Measurements from ENCODE around the gene CMSS1.

CMSS1 gene

DNA sequence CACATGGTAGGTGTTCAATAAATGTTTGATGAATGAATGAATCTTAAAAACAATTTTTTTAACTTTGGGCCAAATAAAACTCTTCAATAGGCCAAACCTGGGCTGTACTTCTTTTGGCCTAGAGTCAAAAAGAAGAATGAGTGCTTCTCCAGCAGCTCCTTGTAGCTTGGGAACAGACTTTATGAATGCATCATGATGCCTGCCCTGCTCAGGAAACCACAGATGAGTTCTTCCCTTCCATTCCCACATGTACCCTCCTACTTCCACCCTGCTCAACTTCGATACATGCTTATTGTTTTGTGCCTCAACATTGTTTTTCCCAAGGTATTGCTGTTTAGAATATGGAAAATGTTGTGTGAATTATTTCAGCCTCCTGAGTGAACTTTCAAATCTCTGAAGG, 209.7 kb downstream of the CMSS1 start:
- H3K36me3 ChIP-seq (ENCODE audit: control insufficient read depth in 2 of 2, insufficient read depth in 2 of 2, low read length in 2 of 2) = no peaks in the 10 kb centered on the region
- no peak overlapping the region for H3K9ac ChIP-seq (ENCODE audit: low read length in 2 of 2)
- no peak overlapping the region for H3K27ac ChIP-seq (ENCODE audit: low read length)

GRCh38 chr3:100029052-100029451, 211.4 kb downstream of the CMSS1 start:
- Histone ChIP-seq H3K9me3 (ENCODE audit: control insufficient read depth in 2 of 2, low read length in 2 of 2) (no peaks in the 10 kb centered on the region), H3K36me3 (ENCODE audit: control insufficient read depth in 2 of 2, insufficient read depth in 2 of 2, low read length in 2 of 2) (no peaks in the 10 kb centered on the region), H3K27me3 (ENCODE audit: control insufficient read depth in 1 of 2, insufficient read depth in 2 of 2, low read length in 2 of 2) (no peaks in the 10 kb centered on the region), H3K27ac (ENCODE audit: low read length) (no peak overlapping the region), H3K9ac (ENCODE audit: low read length in 2 of 2) (no peak overlapping the region), H3K4me1 (ENCODE audit: control insufficient read depth, insufficient read depth, low read length) (peaks cover 13% of the 10 kb centered on the region), H3K4me3 (ENCODE audit: low read length in 2 of 2) (no peak overlapping the region)

More for the DNA sequence above, 209.7 kb downstream of the CMSS1 start:
- Histone ChIP-seq H3K27me3 (ENCODE audit: control insufficient read depth in 1 of 2, insufficient read depth in 2 of 2, low read length in 2 of 2) (no peaks in the 10 kb centered on the region), H3K9me3 (ENCODE audit: control insufficient read depth in 2 of 2, low read length in 2 of 2) (no peaks in the 10 kb centered on the region), H3K4me1 (ENCODE audit: control insufficient read depth, insufficient read depth, low read length) (peaks cover 13% of the 10 kb centered on the region), H3K4me3 (ENCODE audit: low read length in 2 of 2) (no peak overlapping the region)

DNA sequence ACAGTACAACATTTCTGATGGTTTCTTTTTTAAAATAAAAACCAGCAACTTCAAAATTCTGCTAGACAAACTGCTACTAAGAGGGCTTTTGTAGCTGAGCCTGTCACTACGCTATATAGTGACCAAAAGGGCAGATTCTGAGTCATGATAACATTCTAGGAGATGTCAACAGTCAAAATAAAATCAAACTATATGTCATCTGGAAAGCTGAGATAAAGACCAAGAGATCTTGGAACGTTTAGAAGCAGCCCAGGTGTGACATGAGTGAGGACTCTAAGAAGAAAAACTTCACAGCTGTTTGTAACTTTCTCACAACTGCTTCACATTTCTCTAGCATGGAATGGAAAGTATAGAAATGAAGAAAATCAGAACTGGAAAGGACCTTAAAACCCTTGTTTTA, 212.0 kb downstream of the CMSS1 start:
- Histone ChIP-seq H3K9me3 (ENCODE audit: control insufficient read depth in 2 of 2, low read length in 2 of 2) (no peaks in the 10 kb centered on the region), H3K36me3 (ENCODE audit: control insufficient read depth in 2 of 2, insufficient read depth in 2 of 2, low read length in 2 of 2) (no peaks in the 10 kb centered on the region), H3K4me1 (ENCODE audit: control insufficient read depth, insufficient read depth, low read length) (peaks cover 9% of the 10 kb centered on the region), H3K9ac (ENCODE audit: low read length in 2 of 2) (no peak overlapping the region), H3K27ac (ENCODE audit: low read length) (no peak overlapping the region), H3K4me3 (ENCODE audit: low read length in 2 of 2) (no peak overlapping the region), H3K27me3 (ENCODE audit: control insufficient read depth in 1 of 2, insufficient read depth in 2 of 2, low read length in 2 of 2) (no peaks in the 10 kb centered on the region)

- Histone ChIP-seq H3K4me1 (ENCODE audit: control insufficient read depth, insufficient read depth, low read length) (peaks cover 7% of the 10 kb centered on the region), H3K27ac (ENCODE audit: low read length) (no peak overlapping the region), H3K9ac (ENCODE audit: low read length in 2 of 2) (no peak overlapping the region), H3K36me3 (ENCODE audit: control insufficient read depth in 2 of 2, insufficient read depth in 2 of 2, low read length in 2 of 2) (no peaks in the 10 kb centered on the region), H3K9me3 (ENCODE audit: control insufficient read depth in 2 of 2, low read length in 2 of 2) (no peaks in the 10 kb centered on the region), H3K4me3 (ENCODE audit: low read length in 2 of 2) (no peak overlapping the region), H3K27me3 (ENCODE audit: control insufficient read depth in 1 of 2, insufficient read depth in 2 of 2, low read length in 2 of 2) (no peaks in the 10 kb centered on the region)
These were observed 212.7 kb downstream of the CMSS1 start for GRCh38 chr3:100030346-100030745.

- Histone ChIP-seq H3K9ac (ENCODE audit: low read length in 2 of 2) (no peak overlapping the region), H3K4me3 (ENCODE audit: low read length in 2 of 2) (no peak overlapping the region), H3K36me3 (ENCODE audit: control insufficient read depth in 2 of 2, insufficient read depth in 2 of 2, low read length in 2 of 2) (no peaks in the 10 kb centered on the region), H3K9me3 (ENCODE audit: control insufficient read depth in 2 of 2, low read length in 2 of 2) (no peaks in the 10 kb centered on the region), H3K27me3 (ENCODE audit: control insufficient read depth in 1 of 2, insufficient read depth in 2 of 2, low read length in 2 of 2) (no peaks in the 10 kb centered on the region), H3K27ac (ENCODE audit: low read length) (no peak overlapping the region), H3K4me1 (ENCODE audit: control insufficient read depth, insufficient read depth, low read length) (peaks cover 7% of the 10 kb centered on the region)
These were observed 213.3 kb downstream of the CMSS1 start for GRCh38 chr3:100030914-100031425.

- Histone ChIP-seq H3K4me1 (ENCODE audit: control insufficient read depth, insufficient read depth, low read length) (peaks cover 7% of the 10 kb centered on the region), H3K9ac (ENCODE audit: low read length in 2 of 2) (no peak overlapping the region), H3K36me3 (ENCODE audit: control insufficient read depth in 2 of 2, insufficient read depth in 2 of 2, low read length in 2 of 2) (no peaks in the 10 kb centered on the region), H3K9me3 (ENCODE audit: control insufficient read depth in 2 of 2, low read length in 2 of 2) (no peaks in the 10 kb centered on the region), H3K27ac (ENCODE audit: low read length) (no peak overlapping the region), H3K27me3 (ENCODE audit: control insufficient read depth in 1 of 2, insufficient read depth in 2 of 2, low read length in 2 of 2) (no peaks in the 10 kb centered on the region), H3K4me3 (ENCODE audit: low read length in 2 of 2) (peak overlapping the region in 1 of 2 donors; percentile 26)
These were observed 214.6 kb downstream of the CMSS1 start for GRCh38 chr3:100032243-100032642.

GRCh38 chr3:100033184-100033583, 215.5 kb downstream of the CMSS1 start:
- H3K4me3 ChIP-seq (ENCODE audit: low read length in 2 of 2) = no peak overlapping the region
- H3K27me3 ChIP-seq (ENCODE audit: control insufficient read depth in 1 of 2, insufficient read depth in 2 of 2, low read length in 2 of 2) = no peaks in the 10 kb centered on the region
- H3K9ac ChIP-seq (ENCODE audit: low read length in 2 of 2) = no peak overlapping the region
- H3K9me3 ChIP-seq (ENCODE audit: control insufficient read depth in 2 of 2, low read length in 2 of 2) = no peaks in the 10 kb centered on the region
- peaks cover 7% of the 10 kb centered on the region for H3K4me1 ChIP-seq (ENCODE audit: control insufficient read depth, insufficient read depth, low read length)
- H3K36me3 ChIP-seq (ENCODE audit: control insufficient read depth in 2 of 2, insufficient read depth in 2 of 2, low read length in 2 of 2) = no peaks in the 10 kb centered on the region
- H3K27ac ChIP-seq (ENCODE audit: low read length) = peak overlapping the region; percentile 3

- Histone ChIP-seq H3K4me3 (ENCODE audit: low read length in 2 of 2) (no peak overlapping the region), H3K4me1 (ENCODE audit: control insufficient read depth, insufficient read depth, low read length) (peaks cover 7% of the 10 kb centered on the region), H3K27ac (ENCODE audit: low read length) (no peak overlapping the region), H3K36me3 (ENCODE audit: control insufficient read depth in 2 of 2, insufficient read depth in 2 of 2, low read length in 2 of 2) (no peaks in the 10 kb centered on the region), H3K27me3 (ENCODE audit: control insufficient read depth in 1 of 2, insufficient read depth in 2 of 2, low read length in 2 of 2) (no peaks in the 10 kb centered on the region), H3K9ac (ENCODE audit: low read length in 2 of 2) (no peak overlapping the region), H3K9me3 (ENCODE audit: control insufficient read depth in 2 of 2, low read length in 2 of 2) (no peaks in the 10 kb centered on the region)
These were observed 216.3 kb downstream of the CMSS1 start for GRCh38 chr3:100033903-100034471.

- Histone ChIP-seq H3K4me3 (ENCODE audit: low read length in 2 of 2) (no peak overlapping the region), H3K27ac (ENCODE audit: low read length) (no peak overlapping the region), H3K9me3 (ENCODE audit: control insufficient read depth in 2 of 2, low read length in 2 of 2) (no peaks in the 10 kb centered on the region), H3K27me3 (ENCODE audit: control insufficient read depth in 1 of 2, insufficient read depth in 2 of 2, low read length in 2 of 2) (no peaks in the 10 kb centered on the region), H3K4me1 (ENCODE audit: control insufficient read depth, insufficient read depth, low read length) (peaks cover 25% of the 10 kb centered on the region), H3K9ac (ENCODE audit: low read length in 2 of 2) (no peak overlapping the region), H3K36me3 (ENCODE audit: control insufficient read depth in 2 of 2, insufficient read depth in 2 of 2, low read length in 2 of 2) (no peaks in the 10 kb centered on the region)
These were observed 221.4 kb downstream of the CMSS1 start for GRCh38 chr3:100039075-100039474.

DNA sequence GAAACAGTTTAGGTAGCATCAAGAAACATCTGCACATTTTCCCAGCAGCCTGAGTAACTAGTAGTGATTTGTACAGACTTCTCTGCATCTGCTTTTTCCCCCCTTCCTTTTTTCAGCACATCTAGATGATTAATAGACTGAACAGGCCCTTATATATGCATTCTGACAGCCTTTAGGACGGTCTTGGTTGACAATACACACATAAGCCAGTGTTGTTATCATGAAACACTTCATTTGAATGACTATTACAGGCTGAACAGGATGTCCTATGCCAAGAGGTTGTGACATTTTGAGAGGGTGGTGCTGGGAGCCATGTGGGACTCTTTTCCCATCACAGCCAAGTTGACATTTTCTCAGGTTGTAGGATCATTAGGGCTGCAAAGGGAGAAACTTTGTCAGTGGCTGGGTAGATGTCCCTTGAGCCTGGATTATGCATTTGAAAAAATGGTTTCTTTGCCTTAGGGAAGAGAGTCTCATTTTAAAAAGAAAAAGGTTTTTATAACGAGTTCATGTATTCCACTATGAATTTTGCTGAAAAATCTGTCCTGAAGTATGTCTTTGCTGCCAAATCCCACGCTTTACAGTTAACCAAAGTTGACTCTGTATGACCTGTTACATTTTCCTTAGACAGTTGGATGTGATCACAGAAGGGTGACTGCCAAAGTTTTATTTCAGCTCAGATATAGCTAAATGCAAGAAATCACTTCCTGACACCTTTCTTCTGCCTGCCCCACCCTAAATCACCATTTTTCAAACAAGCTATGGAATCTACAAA, 223.0 kb downstream of the CMSS1 start:
- no peaks in the 10 kb centered on the region for H3K27me3 ChIP-seq (ENCODE audit: control insufficient read depth in 1 of 2, insufficient read depth in 2 of 2, low read length in 2 of 2)
- H3K9me3 ChIP-seq (ENCODE audit: control insufficient read depth in 2 of 2, low read length in 2 of 2) = no peaks in the 10 kb centered on the region
- peaks cover 26% of the 10 kb centered on the region for H3K4me1 ChIP-seq (ENCODE audit: control insufficient read depth, insufficient read depth, low read length)
- H3K4me3 ChIP-seq (ENCODE audit: low read length in 2 of 2) = peak overlapping the region in 1 of 2 donors; percentile 14
- no peaks in the 10 kb centered on the region for H3K36me3 ChIP-seq (ENCODE audit: control insufficient read depth in 2 of 2, insufficient read depth in 2 of 2, low read length in 2 of 2)
- H3K27ac ChIP-seq (ENCODE audit: low read length) = peak overlapping the region; percentile 83
- peak overlapping the region; percentile 14 to 21 for H3K9ac ChIP-seq (ENCODE audit: low read length in 2 of 2)

DNA sequence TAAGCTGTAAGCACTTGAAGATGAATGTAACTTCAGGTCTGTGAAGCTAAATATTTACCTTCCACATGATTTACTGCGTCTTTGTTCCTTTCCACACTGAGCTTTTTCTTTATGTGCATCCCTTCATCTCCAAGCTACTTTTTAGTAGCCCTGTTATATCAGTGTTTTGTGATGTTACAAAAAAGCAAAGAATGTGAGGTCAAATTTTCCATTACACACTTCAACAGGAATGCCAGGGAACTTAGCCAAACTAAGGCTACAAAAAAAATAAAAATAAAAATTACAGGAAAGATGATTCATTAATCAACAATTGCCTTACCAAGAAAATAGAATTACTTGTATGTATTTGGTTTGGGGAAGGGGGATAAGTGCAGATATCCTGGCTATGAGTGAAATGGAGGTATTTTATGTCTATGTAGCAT, 223.7 kb downstream of the CMSS1 start:
- no peaks in the 10 kb centered on the region for H3K27me3 ChIP-seq (ENCODE audit: control insufficient read depth in 1 of 2, insufficient read depth in 2 of 2, low read length in 2 of 2)
- H3K9me3 ChIP-seq (ENCODE audit: control insufficient read depth in 2 of 2, low read length in 2 of 2) = no peaks in the 10 kb centered on the region
- H3K4me1 ChIP-seq (ENCODE audit: control insufficient read depth, insufficient read depth, low read length) = peaks cover 28% of the 10 kb centered on the region
- no peaks in the 10 kb centered on the region for H3K36me3 ChIP-seq (ENCODE audit: control insufficient read depth in 2 of 2, insufficient read depth in 2 of 2, low read length in 2 of 2)
- H3K9ac ChIP-seq (ENCODE audit: low read length in 2 of 2) = peak overlapping the region; percentile 22 to 70
- H3K27ac ChIP-seq (ENCODE audit: low read length) = peak overlapping the region; percentile 83
- peak overlapping the region in 1 of 2 donors; percentile 14 for H3K4me3 ChIP-seq (ENCODE audit: low read length in 2 of 2)
